Measurements from ENCODE around the gene CD109. TPM values are rescaled to one million over a fixed set of nuclear protein-coding genes. Genes with fewer than 3 reads are reported as not detected.
"Not testable (repeated sequence)": the region's sequence is repeated elsewhere in the genome, so short reads cannot be mapped to it uniquely, and the experiment has no call there.

CD109 gene
- total RNA-seq, 4 donors from 2014 or later, result 7.9 to 27.0 (median 19.8) TPM

DNA sequence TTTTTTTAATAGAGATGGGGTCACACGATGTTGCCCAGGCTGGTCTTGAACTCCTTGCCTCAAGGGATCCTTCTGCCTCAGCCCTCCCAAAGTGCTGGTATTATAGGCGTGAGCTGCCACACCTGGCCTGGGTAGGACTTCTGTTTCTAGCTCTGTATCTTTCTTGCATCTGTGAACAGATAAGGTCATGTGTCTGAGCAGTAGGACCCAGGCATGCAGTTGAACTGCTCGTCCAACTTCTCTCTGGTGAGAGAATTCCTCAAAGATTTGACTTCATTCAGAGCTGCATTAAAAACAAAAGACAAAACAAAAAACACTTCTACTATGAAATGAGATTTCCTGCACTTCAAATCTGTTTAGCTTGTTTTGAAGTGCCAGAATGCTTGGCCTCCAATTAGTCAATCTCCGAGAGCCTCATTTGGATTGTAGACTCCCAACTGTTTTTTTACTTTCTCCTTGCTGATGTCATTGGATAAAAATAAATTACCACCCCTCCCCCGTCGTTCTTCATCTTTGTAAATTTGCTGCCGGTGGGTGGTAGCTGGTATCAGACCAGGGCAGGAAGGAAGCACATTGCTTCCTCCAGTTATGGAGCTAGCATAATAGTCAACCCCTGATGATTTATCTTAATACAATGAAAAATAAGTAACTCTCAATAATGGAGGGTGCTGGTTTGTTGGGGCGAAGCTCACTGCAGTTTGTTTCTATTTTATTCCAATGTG, 17.6 kb downstream of the CD109 start:
- WGBS, 2 donors (ENCODE audit: low coverage in 1 of 2), result 74 to 100% methylated on average over 1 to 8 of the region's 8 CpGs
- Histone ChIP-seq H3K36me3 (no peaks in the 10 kb centered on the region), H3K27ac (peak overlapping the region in 3 of 4 donors; percentile 22 to 43 (median 33)), H3K27me3 (no peaks in the 10 kb centered on the region), H3K4me3 (no peak overlapping the region), H3K4me1 (peaks cover 0 to 27% (median 3%) of the 10 kb centered on the region in 3 donors), H3K9me3 (no peaks in the 10 kb centered on the region)
- peak; percentile 46 for ATAC-seq
- TF ChIP-seq POLR2A (IDR thresholded peaks at IDR 0.05) (no peak), EP300 (IDR thresholded peaks at IDR 0.05) (no peak), POLR2AphosphoS5 (IDR thresholded peaks at IDR 0.05) (no peak)
- TF ChIP-seq, protein P1, sequence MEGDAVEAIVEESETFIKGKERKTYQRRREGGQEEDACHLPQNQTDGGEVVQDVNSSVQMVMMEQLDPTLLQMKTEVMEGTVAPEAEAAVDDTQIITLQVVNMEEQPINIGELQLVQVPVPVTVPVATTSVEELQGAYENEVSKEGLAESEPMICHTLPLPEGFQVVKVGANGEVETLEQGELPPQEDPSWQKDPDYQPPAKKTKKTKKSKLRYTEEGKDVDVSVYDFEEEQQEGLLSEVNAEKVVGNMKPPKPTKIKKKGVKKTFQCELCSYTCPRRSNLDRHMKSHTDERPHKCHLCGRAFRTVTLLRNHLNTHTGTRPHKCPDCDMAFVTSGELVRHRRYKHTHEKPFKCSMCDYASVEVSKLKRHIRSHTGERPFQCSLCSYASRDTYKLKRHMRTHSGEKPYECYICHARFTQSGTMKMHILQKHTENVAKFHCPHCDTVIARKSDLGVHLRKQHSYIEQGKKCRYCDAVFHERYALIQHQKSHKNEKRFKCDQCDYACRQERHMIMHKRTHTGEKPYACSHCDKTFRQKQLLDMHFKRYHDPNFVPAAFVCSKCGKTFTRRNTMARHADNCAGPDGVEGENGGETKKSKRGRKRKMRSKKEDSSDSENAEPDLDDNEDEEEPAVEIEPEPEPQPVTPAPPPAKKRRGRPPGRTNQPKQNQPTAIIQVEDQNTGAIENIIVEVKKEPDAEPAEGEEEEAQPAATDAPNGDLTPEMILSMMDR (IDR thresholded peaks at IDR 0.05), result no peak

DNA sequence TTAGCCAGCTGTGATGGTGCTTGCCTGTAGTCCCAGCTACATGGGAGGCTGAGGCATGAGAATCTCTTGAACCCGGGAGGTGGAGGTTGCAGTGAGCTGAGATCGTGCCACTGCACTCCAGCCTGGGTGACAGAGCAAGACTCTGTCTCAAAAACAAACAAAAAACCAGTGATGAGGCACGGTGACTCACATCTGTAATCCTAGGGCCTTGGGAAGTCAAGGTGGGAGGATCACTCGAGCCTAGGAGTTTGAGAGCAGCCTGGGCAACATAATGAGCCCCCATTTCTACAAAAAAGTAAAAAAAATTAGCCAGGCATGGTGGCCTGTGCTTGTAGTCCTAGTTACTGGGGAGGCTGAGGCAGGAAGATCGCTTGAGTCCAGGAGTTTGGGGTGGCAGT, 19.1 kb downstream of the CD109 start:
- 96 to 97% methylated on average over 4 to 5 of the region's 5 CpGs for WGBS, 2 donors (ENCODE audit: low coverage in 1 of 2)
- peaks cover 0 to 27% (median 3%) of the 10 kb centered on the region in 3 donors for H3K4me1 ChIP-seq
- not testable (repeated sequence) for H3K9me3 ChIP-seq, H3K36me3 ChIP-seq, ATAC-seq, H3K27ac ChIP-seq, H3K27me3 ChIP-seq, H3K4me3 ChIP-seq

DNA sequence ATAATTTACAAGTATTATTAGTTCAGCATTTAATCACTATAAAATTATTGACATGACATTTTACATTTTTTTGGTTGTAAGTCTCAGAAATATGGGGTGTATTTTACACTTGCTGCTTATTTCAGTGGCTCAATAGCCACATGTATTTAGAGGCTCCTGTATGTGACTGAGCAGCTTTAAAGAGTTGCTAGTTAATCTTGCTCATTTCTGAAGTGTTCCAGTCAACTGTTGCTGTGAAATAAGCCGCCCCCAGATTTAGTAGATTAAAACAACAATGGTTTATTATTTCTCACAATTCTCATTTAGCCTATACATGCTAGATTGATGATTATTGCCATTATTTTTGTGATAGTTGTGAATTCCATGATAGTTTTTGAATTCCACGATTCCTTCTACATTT, 23.0 kb downstream of the CD109 start:
- ATAC-seq, result no peak
- WGBS, 2 donors (ENCODE audit: low coverage in 1 of 2), result 90 to 100% methylated on average over 2 of the region's 2 CpGs
- no peaks in the 10 kb centered on the region for H3K9me3 ChIP-seq
- no peak overlapping the region for H3K4me3 ChIP-seq
- TF ChIP-seq POLR2A (IDR thresholded peaks at IDR 0.05) (no peak), POLR2AphosphoS5 (IDR thresholded peaks at IDR 0.05) (no peak)
- TF ChIP-seq, protein P1 (IDR thresholded peaks at IDR 0.05), result no peak
- H3K4me1 ChIP-seq, result peaks cover 0 to 5% (median 0%) of the 10 kb centered on the region in 3 donors
- H3K27ac ChIP-seq, result no peak overlapping the region
- no peaks in the 10 kb centered on the region for H3K36me3 ChIP-seq
- no peaks in the 10 kb centered on the region for H3K27me3 ChIP-seq

GRCh38 chr6:73722318-73723060, 26.5 kb downstream of the CD109 start:
- H3K4me1 ChIP-seq, result no peaks in the 10 kb centered on the region
- TF ChIP-seq POLR2AphosphoS5 (IDR thresholded peaks at IDR 0.05) (no peak), EP300 (IDR thresholded peaks at IDR 0.05) (no peak)
- no peak overlapping the region for H3K27ac ChIP-seq
- ATAC-seq, result no peak
- H3K36me3 ChIP-seq, result no peaks in the 10 kb centered on the region
- WGBS, 2 donors (ENCODE audit: low coverage in 1 of 2), result 29 to 35% methylated on average over 8 to 9 of the region's 9 CpGs
- H3K9me3 ChIP-seq, result no peaks in the 10 kb centered on the region
- no peaks in the 10 kb centered on the region for H3K27me3 ChIP-seq
- H3K4me3 ChIP-seq, result no peak overlapping the region

DNA sequence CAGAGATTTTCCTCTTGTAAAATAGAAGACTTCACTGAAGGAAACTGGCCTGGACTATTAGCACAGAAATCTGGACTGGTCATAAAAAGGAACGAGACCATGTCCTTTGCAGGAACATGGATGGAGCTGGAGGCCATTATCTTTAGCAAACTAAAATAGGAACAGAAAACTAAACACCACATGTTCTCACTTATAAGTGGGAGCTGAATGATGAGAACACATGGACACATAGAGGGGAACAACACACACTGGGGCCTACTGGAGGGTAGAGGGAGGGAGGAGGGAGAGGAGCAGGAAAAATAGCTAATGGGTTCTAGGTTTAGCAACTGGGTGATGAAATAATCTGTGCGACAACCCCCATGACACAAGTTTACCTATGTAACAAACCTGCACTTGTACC, 27.5 kb downstream of the CD109 start:
- ATAC-seq, H3K27me3 ChIP-seq, H3K36me3 ChIP-seq, H3K27ac ChIP-seq, H3K4me1 ChIP-seq, H3K9me3 ChIP-seq, H3K4me3 ChIP-seq: not testable (repeated sequence)
- 68 to 69% methylated on average over 2 of the region's 2 CpGs for WGBS, 2 donors (ENCODE audit: low coverage in 1 of 2)

- H3K4me3 ChIP-seq, result no peak overlapping the region
- ATAC-seq, result no peak
- no peaks in the 10 kb centered on the region for H3K4me1 ChIP-seq
- H3K27ac ChIP-seq, result peak overlapping the region in 1 of 4 donors; percentile 23
- WGBS, 2 donors (ENCODE audit: low coverage in 1 of 2), result 94 to 96% methylated on average over 3 of the region's 3 CpGs
- H3K36me3 ChIP-seq, result no peaks in the 10 kb centered on the region
- no peaks in the 10 kb centered on the region for H3K9me3 ChIP-seq
- TF ChIP-seq POLR2A (IDR thresholded peaks at IDR 0.05) (no peak), POLR2AphosphoS5 (IDR thresholded peaks at IDR 0.05) (no peak), EP300 (IDR thresholded peaks at IDR 0.05) (no peak)
- TF ChIP-seq, protein P1 (IDR thresholded peaks at IDR 0.05), result no peak
- H3K27me3 ChIP-seq, result no peaks in the 10 kb centered on the region
These were observed 28.4 kb downstream of the CD109 start for GRCh38 chr6:73724389-73724788.

DNA sequence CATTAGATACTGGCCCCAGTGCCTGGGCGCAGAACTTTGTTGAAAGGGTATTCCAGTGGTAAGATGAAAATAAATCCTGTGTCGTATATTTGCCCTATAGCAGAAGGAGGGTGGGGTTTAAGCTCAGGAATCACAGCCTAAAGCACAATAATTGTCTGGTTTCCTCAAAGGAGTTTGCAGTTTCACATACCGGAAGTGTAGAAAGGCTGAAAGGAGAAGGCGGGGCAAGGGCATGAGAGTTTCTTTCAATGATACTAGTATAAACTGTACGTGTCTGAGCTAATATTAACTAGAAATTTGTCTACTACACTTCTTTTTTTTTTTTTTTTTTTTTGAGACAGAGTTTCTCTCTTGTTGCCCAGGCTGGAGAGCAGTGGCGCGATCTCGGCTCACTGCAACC, 29.2 kb downstream of the CD109 start:
- peak overlapping the region in 1 of 4 donors; percentile 23 for H3K27ac ChIP-seq
- H3K4me1 ChIP-seq, H3K4me3 ChIP-seq, H3K36me3 ChIP-seq, ATAC-seq, H3K9me3 ChIP-seq, H3K27me3 ChIP-seq: not testable (repeated sequence)
- WGBS, 2 donors (ENCODE audit: low coverage in 1 of 2), result 56 to 81% methylated on average over 5 of the region's 8 CpGs

All from gastroesophageal sphincter (tissue), 4 donors.